HG02885 (cell line): Measurements from ENCODE around the gene SIRT1.
"Not testable (repeated sequence)": the region's sequence is repeated elsewhere in the genome, so short reads cannot be mapped to it uniquely, and the experiment has no call there.

Source experiments
- ATAC-seq: cut with Tn5 transposase; IDR thresholded peaks from one replicate; pipeline ENCODE4 v1.9.1; 2021; ENCODE audit warnings: mild to moderate bottlenecking; ENCODE audit not compliant: unreplicated experiment, poor library complexity

SIRT1 gene

GRCh38 chr10:67884313-67884841, at the start of gene SIRT1:
TSS of gene SIRT1 (plus strand) at chr10:67884656. CDS start at chr10:67884722, 66 bp downstream.
- peak; percentile 85 for ATAC-seq

DNA sequence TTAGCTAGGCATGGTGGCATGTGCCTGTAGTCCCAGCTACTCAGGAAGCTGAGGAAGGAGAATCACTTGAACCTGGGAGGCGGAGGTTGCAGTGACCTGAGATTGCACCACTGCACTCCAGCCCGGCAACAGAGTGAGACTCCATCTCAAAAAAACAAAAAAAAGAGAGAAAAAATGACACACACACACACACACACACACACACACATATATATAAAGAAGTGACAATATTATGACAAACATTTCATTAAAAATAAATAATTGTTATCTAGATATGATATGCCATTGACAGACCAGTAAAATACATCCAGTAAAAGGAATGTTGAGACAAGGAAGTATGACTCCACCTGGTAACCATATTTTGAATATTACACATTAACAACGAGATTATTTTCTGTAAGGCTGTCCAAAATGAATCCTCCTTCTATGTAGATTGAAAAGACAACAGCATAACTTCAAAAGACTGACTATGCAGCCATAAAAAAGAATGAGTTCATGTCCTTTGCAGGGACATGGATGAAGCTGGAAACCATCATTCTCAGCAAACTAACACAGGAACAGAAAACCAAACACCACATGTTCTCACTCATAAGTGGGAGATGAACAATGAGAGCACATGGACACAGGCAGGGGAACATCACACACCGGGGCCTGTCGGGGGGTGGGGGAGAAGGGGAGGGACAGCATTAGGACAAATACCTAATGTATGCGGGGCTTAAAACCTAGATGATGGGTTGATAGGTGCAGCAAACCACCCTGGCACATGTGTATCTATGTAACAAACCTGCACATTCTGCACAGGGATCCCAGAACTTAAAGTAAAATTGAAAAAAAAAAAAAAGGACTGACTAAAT, 48.7 kb upstream of the SIRT1 start:
- ATAC-seq = not testable (repeated sequence)

DNA sequence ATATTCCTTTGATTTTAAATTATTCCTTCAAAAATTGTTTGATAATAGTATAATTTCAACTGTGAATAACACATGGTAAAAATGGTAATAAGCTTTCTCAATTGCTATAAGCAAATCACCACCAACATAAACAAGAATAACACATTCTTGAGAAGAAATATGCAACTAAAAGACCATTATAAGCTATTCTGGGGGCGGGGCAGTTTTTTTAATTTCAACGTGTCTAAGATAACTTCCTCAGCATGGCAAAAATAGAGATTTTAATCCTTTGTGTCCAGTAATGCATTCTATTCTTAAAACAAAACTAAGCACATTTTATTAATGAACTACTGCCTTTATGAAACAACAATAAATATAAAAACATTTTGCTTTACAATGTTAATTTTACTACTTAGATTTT, 48.0 kb upstream of the SIRT1 start:
- ATAC-seq = no peak

- ATAC-seq = no peak
Observed at GRCh38 chr10:67836972-67837371, 47.5 kb upstream of the SIRT1 start.

DNA sequence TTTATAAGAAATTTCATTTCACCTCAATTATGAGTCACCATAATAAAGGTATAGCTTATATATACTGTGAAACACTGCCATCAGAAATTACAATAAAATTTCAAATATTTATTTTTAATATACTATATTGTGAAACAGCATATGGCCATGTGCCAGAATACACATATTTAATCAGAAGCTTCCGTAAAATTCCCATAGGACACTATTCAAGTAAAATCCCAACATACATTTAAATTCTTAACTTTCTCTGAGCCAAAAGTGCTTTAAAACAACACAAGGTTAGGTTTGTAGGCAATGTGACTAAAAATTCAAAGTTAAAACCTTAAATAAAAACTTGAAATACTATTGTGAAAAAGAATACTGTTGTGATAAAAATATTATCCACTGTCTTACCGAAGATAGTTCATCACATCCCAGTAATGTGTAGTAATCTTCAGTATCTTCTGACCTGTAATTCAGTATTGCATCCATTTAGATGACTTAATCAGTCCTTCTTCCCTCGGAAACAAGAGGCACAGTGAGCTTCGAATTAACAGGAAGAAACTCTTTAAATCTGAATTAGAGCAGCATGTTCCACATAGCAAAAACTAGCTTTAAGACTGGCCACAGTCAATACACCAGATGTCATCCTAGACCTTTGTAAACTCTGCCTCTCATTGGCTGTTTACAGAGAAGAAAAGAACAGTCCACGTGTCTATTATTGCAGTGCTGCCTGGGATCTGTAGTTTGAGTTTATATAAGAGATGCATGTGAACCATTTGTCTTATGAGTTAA, 46.7 kb upstream of the SIRT1 start, which contains the start of gene DNAJC12:
DNAJC12 (minus strand) TSS at position 648 of the 774 bp plus-strand sequence; CDS start at position 471, 177 bp downstream.
- peak; percentile 87 for ATAC-seq

GRCh38 chr10:67839511-67839910, 44.9 kb upstream of the SIRT1 start:
- not testable (repeated sequence) for ATAC-seq

DNA sequence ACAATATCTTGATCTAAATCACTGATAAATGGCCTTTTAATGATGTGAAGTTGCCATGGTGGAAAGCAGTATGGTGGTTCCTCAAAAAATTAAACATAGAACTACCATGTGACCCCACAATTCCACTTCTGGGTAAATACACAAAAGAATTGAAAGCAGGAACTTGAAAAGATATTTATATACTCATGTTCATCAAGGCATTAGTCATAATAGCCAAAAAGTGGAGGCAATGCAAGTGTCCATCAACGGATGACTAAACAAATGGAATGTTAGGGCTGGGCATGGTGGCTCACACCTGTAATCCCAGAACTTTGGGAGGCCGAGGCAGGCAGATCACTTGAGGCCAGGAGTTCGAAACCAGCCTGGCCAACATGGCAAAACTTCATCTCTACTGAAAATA, 44.5 kb upstream of the SIRT1 start:
- no peak for ATAC-seq

GRCh38 chr10:67841737-67842136, 42.7 kb upstream of the SIRT1 start:
- ATAC-seq = no peak

GRCh38 chr10:67843284-67843683, 41.2 kb upstream of the SIRT1 start:
- ATAC-seq = no peak

- ATAC-seq = peak; percentile 98
Observed at GRCh38 chr10:67849331-67850011, 35.0 kb upstream of the SIRT1 start.

- ATAC-seq = no peak
Observed at GRCh38 chr10:67851186-67851585, 33.3 kb upstream of the SIRT1 start.

DNA sequence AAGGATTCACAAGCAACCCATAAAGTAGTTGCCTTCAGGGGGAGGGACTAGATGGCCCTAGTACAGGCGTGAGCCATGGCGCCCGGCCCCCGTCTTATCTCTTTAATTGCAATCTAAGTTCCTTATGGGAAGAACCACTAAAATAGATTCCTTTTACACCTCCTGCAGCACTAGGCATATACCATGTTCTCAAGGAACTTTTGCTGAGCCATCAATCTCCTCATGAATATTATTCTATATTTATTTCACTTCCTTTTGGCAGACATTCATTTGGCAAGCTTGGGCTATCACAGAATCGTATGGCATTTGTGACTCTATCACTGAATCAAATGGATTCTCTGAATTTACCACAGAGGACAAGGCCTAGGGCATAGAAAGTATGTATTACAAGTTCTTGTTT, 31.7 kb upstream of the SIRT1 start:
- no peak for ATAC-seq

- ATAC-seq = no peak
Observed at GRCh38 chr10:67853512-67853911, 30.9 kb upstream of the SIRT1 start.

GRCh38 chr10:67858971-67859370, 25.5 kb upstream of the SIRT1 start:
- ATAC-seq = no peak

DNA sequence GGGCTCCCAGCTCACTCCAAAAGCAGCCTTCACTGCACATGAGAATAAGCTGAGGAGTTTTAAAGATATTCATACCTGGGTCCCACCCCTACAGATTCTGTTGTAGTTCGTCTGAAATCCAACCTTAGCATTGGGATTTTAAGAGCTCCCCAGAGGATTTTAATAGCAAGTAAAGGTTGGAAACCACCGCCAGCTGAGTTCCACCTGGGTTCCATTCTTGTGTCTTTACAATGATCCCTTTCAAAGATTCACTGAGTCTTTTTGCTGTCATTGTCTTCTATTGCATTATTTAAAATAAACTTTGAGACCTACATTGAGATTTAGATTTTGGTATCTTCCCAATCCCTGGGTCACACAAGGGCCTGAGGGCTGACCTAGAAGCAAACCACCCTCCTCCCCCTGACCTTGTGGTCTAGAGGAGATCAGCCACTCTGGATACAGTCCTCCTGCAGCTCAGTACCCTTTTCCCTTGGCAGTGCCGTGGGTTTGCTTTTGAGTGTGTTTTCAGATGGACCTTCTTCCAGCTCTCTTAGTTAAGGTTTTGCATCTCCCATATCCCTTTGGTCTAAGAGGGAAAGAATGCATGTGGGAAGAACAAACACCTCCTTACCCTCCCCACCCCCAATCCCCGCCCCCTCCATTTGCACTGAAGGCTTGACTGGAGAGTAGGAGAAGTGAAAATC, 22.6 kb upstream of the SIRT1 start:
- ATAC-seq = no peak

DNA sequence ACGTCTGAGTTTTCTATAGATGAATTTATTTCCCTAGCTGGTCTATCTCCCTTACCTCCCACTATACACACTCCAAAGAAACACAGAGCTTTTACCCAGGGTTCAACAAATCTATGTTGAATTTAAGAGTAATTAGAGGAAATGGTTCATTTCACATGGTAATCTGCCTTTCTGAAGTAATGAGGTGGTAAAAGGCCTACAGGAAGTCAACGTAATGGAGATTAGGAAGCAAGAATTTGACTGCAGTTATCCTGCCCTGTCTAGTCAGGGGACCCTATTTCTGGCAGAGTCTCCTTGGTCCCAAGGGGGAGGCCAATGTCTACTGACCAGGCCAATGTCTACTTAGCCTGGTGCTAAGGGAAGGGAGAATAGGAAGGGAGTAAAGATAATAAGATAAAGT, 21.4 kb upstream of the SIRT1 start:
- no peak for ATAC-seq

DNA sequence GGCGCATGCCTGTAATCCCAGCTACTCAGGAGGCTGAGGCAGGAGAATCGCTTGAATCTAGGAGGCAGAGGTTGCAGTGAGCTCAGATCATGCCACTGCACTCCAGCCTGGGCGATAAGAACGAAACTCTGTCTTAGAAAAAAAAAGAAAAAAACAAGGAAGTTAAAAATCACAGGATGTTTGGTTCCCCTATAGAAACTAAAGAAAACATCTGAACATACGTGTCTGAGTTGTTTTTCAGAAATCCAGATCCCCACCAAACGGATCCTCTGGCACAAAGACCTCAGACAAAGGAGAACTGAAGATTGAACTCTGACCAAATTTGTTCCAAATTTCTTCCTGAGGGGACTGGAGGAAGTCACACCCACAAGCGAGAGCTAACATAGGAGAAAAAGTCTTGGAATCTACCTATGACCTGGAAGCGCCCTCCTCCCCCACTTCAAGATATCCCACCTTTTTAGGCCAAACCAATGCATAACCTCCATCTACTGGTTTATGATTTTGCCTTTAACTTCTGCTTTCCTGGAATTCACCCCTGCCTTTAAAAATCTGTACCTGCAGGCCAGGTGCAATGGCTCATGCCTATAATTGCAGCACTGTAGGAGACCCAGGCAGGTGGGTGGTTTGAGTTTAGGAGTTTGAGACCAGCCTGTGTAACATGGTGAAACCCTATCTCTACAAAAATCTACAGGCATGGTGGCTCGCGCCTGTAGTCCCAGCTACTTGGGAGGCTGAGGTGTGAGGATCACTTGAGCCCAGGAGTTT, 19.7 kb upstream of the SIRT1 start:
- ATAC-seq = no peak

GRCh38 chr10:67868132-67868531, 16.3 kb upstream of the SIRT1 start:
- ATAC-seq = no peak

GRCh38 chr10:67869996-67870395, 14.5 kb upstream of the SIRT1 start:
- no peak for ATAC-seq
